H1 (cell line): ENCODE measurements around the gene EPB41L5. TPM values are rescaled to one million over a fixed set of nuclear protein-coding genes. Genes with fewer than 3 reads are reported as not detected.

ENCODE experiments used
- BCL11A ChIP-seq, 2 experiments: IDR thresholded peaks; one replicate each; pipeline ENCODE4 v1.6.1; 2011; ENCODE audit warnings: low read depth in 2 of 2, low read length in 2 of 2, mild to moderate bottlenecking in 2 of 2
- CHD7 ChIP-seq: fragments of 300-600 bp; sonication (generic); IDR thresholded peaks from 2 replicates; pipeline ENCODE4 v1.7.1; 2012; ENCODE audit warnings: low read length, moderate library complexity, mild to moderate bottlenecking, inconsistent platforms; ENCODE audit not compliant: insufficient replicate concordance
- CTBP2 ChIP-seq: IDR thresholded peaks from 2 replicates; pipeline ENCODE4 v1.7.0; 2011; ENCODE audit warnings: borderline replicate concordance, mild to moderate bottlenecking, moderate library complexity, mixed read lengths, low read length; ENCODE audit not compliant: insufficient read depth, insufficient read length
- CTCF ChIP-seq, 3 experiments: IDR thresholded peaks; 1 replicate in 2 of 3; 2 replicates in 1 of 3; pipeline versions ENCODE4 v1.5.1 to v1.6.1; 2011; ENCODE audit warnings: low read length in 3 of 3, mild to moderate bottlenecking in 3 of 3, inconsistent platforms in 2 of 3, low read depth in 1 of 3, moderate library complexity in 1 of 3; ENCODE audit not compliant: insufficient read depth in 1 of 3; ENCODE audit errors: control extremely low read depth in 1 of 3
- RAD21 ChIP-seq, 2 experiments: IDR thresholded peaks in 1 of 2; conservative IDR thresholded peaks in 1 of 2; 2 replicates each; pipeline ENCODE4 v1.6.1; 2011; ENCODE audit warnings: low read depth in 2 of 2, low read length in 2 of 2, improper control_type of control experiment in 1 of 2, inconsistent platforms in 1 of 2, mild to moderate bottlenecking in 1 of 2, moderate library complexity in 1 of 2
- polyA plus RNA-seq, 7 experiments: library from polyadenylated mRNA; depleted of rRNA in 3 of 7; stranded (reverse) in 5 of 7; unstranded in 2 of 7; fragments of >200 nt in 5 of 7; fragments of 200-250 nt in 2 of 7; gene quantifications; 1 replicate in 5 of 7; 2 replicates in 1 of 7; 4 replicates in 1 of 7; pipeline versions ENCODE4 v1.2.1 to v1.2.3, GENCODE V29; 2011 to 2013; ENCODE audit warnings: missing spikeins in 2 of 7, mixed read lengths in 2 of 7
- total RNA-seq: library from RNA; stranded (reverse); fragmentation: NEBNext Ultra II Directional; extraction: Animal tissue kit (Norgen Biotek cat#: 25700); gene quantifications from 2 replicates; pipeline ENCODE4 v1.2.1, GENCODE V29; 2021

EPB41L5 gene
- total and polyA plus RNA-seq, 2 of the 8 experiments (the other 6 are each of a cell fraction or from before 2014, with no cell fraction given) = 13.5 to 32.3 TPM

GRCh38 chr2:120206022-120206581 lies 193.2 kb downstream of the EPB41L5 start (continued):
- TF ChIP-seq CHD7 = no peak
- peak; percentile 90 to 96 (median 92) for TF ChIP-seq CTCF (IDR thresholded peaks at IDR 0.05; ENCODE audit: control extremely low read depth in 1 of 3, insufficient read depth in 1 of 3, low read depth in 1 of 3, low read length in 3 of 3)
- TF ChIP-seq CTBP2 = no peak
- TF ChIP-seq RAD21 (IDR thresholded peaks at IDR 0.05 in 1 of 2, conservative IDR thresholded peaks at IDR 0.05 in 1 of 2; ENCODE audit: low read depth in 2 of 2, low read length in 2 of 2) = peak; percentile 75 to 86
- no peak for TF ChIP-seq BCL11A (IDR thresholded peaks at IDR 0.05; ENCODE audit: low read depth in 2 of 2, low read length in 2 of 2)
